ENCODE measurements around the gene RAPGEF6. TPM values are rescaled to one million over a fixed set of nuclear protein-coding genes. Genes with fewer than 3 reads are reported as not detected.

Gene RAPGEF6
- total RNA-seq, 1 donor from 2014 or later, result 29.1 TPM

- Mint-ChIP-seq H3K4me3 (ENCODE audit: low read depth) (no peak overlapping the region), H3K27ac (no peak overlapping the region), H3K27me3 (no peaks in the 10 kb centered on the region), H3K9me3 (ENCODE audit: low read depth) (no peaks in the 10 kb centered on the region), H3K4me1 (ENCODE audit: low read depth) (no peaks in the 10 kb centered on the region), H3K36me3 (ENCODE audit: insufficient read depth) (peaks cover 11% of the 10 kb centered on the region)
- DNase-seq (ENCODE audit: low spot score, unreplicated experiment), result no peak
- no peak for TF ChIP-seq CTCF (IDR thresholded peaks at IDR 0.05; ENCODE audit: unreplicated experiment)
These were observed 193.8 kb downstream of the RAPGEF6 start for GRCh38 chr5:131441184-131441583.

GRCh38 chr5:131436081-131436480 lies 198.9 kb downstream of the RAPGEF6 start:
- H3K9me3 Mint-ChIP-seq (ENCODE audit: low read depth), result no peaks in the 10 kb centered on the region
- DNase-seq (ENCODE audit: low spot score, unreplicated experiment), result no peak

GRCh38 chr5:131433109-131433508 lies 201.9 kb downstream of the RAPGEF6 start:
- DNase-seq (ENCODE audit: low spot score, unreplicated experiment), result no peak
- Mint-ChIP-seq H3K27me3 (no peaks in the 10 kb centered on the region), H3K27ac (no peak overlapping the region), H3K4me1 (ENCODE audit: low read depth) (no peaks in the 10 kb centered on the region), H3K4me3 (ENCODE audit: low read depth) (no peak overlapping the region), H3K9me3 (ENCODE audit: low read depth) (no peaks in the 10 kb centered on the region), H3K36me3 (ENCODE audit: insufficient read depth) (peaks cover 25% of the 10 kb centered on the region)
- no peak for TF ChIP-seq CTCF (IDR thresholded peaks at IDR 0.05; ENCODE audit: unreplicated experiment)

More at GRCh38 chr5:131436081-131436480, 198.9 kb downstream of the RAPGEF6 start:
- no peak overlapping the region for H3K27ac Mint-ChIP-seq
- H3K27me3 Mint-ChIP-seq, result no peaks in the 10 kb centered on the region
- H3K36me3 Mint-ChIP-seq (ENCODE audit: insufficient read depth), result peaks cover 25% of the 10 kb centered on the region
- no peak overlapping the region for H3K4me3 Mint-ChIP-seq (ENCODE audit: low read depth)
- H3K4me1 Mint-ChIP-seq (ENCODE audit: low read depth), result no peaks in the 10 kb centered on the region
- TF ChIP-seq CTCF (IDR thresholded peaks at IDR 0.05; ENCODE audit: unreplicated experiment), result no peak

DNA sequence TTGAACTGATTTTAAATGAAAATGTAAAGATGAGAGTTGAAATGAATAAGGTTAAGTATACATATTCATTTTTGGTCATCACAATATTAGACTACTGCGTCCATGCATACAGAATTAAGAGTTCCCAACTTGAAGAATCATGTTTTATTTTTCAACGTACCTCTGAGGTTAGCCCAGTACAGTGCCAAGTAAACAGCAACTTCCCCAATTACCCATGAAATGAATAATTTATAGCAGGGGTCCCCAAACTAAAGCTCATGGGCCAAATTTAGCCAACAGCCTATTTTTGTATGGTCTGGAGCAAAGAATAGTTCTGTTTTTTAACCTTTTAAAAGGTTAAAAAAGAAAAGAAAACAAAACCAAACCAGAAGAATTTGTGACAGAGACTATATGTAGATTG lies 203.2 kb downstream of the RAPGEF6 start:
- H3K36me3 Mint-ChIP-seq (ENCODE audit: insufficient read depth), result peaks cover 25% of the 10 kb centered on the region
- H3K4me3 Mint-ChIP-seq (ENCODE audit: low read depth), result no peak overlapping the region
- H3K9me3 Mint-ChIP-seq (ENCODE audit: low read depth), result no peaks in the 10 kb centered on the region
- no peak for TF ChIP-seq CTCF (IDR thresholded peaks at IDR 0.05; ENCODE audit: unreplicated experiment)
- no peak for DNase-seq (ENCODE audit: low spot score, unreplicated experiment)
- H3K4me1 Mint-ChIP-seq (ENCODE audit: low read depth), result no peaks in the 10 kb centered on the region
- H3K27ac Mint-ChIP-seq, result no peak overlapping the region
- H3K27me3 Mint-ChIP-seq, result no peaks in the 10 kb centered on the region

GRCh38 chr5:131430794-131431193 lies 204.2 kb downstream of the RAPGEF6 start:
- TF ChIP-seq CTCF (IDR thresholded peaks at IDR 0.05; ENCODE audit: unreplicated experiment), result no peak
- Mint-ChIP-seq H3K27me3 (no peaks in the 10 kb centered on the region), H3K27ac (no peak overlapping the region), H3K9me3 (ENCODE audit: low read depth) (no peaks in the 10 kb centered on the region), H3K4me3 (ENCODE audit: low read depth) (no peak overlapping the region), H3K4me1 (ENCODE audit: low read depth) (no peaks in the 10 kb centered on the region), H3K36me3 (ENCODE audit: insufficient read depth) (peaks cover 25% of the 10 kb centered on the region)
- no peak for DNase-seq (ENCODE audit: low spot score, unreplicated experiment)
